HG03139 (cell line): ENCODE results near the gene C1orf116.

ENCODE experiments used
- ATAC-seq: cut with Tn5 transposase; IDR thresholded peaks from one replicate; pipeline ENCODE4 v1.9.1; 2021; ENCODE audit not compliant: unreplicated experiment

Gene C1orf116

DNA sequence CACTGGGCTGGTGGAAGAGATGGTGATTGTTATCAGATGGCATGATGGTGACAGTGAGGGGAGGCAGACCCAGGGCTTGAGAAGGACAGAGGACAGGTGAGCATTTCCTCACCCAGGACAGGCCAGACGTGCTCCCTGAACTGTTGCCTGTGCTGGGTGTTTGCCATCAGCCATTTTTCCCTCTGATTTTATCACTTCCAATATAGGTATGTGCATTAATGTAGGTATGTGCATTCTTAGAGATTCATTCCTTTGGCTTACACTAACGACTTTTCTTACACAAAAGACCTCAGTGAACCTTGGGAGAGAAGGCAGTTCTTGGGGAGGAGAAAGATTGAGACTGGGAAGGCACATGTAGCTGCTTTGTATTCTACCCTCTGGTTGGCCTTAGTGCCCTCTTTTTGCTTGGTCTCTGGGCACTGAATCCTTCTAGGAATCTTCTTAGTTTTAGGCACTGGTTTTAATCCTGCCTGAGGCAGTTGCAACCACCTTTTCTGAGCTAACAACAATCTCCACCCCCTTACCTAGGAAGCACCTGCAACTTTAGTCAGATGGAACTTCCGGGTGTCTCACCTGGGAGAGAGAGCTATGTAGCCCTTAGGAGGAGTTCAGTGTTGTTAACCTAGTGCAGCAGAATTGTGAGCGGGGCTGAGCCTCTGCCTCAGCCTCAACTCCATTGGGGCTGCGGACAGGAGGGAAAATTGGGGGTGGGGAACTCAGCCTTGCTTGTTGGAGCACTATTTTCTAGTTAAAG lies 30.9 kb downstream of the C1orf116 start:
- no peak for ATAC-seq

DNA sequence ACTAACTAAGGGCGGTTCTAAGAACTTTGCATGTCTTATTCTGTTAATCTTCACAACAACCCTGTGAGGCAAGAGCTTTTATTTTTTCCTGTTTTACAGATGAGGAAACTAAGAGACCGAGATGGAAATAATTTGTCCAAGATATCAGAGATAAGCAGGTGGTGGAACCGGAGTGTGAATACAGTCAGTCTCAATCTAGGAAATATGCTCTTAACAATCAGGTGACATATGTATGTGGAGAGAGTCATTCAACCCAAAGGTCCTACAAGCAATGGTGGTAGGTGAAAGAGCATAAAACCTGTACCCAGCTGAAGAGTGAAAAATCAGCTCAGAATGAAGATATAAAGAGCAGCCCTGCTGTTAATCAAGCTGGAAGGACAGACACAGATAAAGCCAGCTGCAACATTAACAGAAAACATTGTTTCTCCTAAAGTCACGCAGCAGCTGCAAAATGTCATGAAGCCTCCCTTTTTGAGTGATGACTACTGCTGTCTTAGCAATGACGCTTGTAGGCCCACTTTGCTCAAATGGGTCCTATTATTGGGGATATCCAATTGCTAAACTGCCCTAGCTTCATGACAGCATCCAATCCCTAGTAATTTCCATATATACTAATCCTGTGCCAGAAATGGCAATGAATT lies 31.8 kb downstream of the C1orf116 start:
- ATAC-seq: no peak

DNA sequence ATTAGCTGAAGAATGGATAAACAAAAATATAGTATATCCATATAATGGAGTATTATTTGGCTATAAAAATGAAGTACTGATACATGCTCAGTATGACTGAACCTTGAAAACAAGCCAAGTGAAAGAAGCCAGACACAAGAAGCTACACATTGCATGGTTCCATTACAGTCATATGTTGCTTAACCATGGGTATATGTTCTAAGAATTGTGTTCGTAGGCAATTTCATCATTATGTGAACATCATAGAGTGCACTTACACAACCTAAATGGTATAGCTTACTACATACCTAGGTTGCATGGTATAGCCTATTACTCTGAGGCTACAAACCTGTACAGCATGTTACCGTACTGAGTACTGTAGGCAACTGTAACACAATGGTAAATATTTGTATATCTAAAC lies 33.7 kb downstream of the C1orf116 start:
- ATAC-seq: no peak

DNA sequence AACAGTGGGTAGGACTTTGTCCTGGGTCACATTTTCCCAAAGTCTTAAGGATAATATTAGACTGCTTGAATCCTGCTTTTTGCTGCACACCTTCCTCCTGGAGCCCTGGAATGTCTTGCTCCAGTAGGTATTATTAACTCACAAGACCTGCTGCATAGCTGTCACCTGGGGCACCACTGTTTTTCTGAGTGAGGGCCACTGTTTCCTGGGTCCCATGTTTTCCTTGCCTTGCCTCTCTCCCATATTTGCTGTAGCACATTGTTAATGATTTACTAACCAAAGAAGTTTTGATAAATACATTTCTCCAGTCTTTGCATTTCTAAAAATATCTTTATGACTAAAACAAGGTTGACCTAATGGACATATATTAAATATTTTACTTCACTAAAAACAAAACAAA lies 39.8 kb downstream of the C1orf116 start:
- no peak for ATAC-seq

DNA sequence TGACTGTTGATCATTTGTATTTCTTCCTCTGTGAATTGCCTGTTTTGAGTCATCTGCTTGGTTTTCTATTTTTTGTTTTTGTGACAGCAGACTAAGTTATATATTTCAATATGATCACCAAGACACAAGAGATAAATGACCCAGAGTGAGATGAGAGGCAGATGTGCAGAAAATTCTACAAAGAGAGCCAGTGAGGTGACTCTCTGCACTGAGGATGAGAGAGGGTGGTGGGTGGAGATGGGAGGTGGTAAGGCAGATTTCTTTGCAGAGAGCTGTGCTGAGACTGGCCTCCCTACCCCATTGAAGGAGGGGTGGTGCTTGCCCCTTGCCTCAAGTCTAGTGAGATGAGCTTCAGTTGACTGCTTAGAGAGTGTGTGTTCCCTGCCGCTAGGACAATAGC lies 44.7 kb downstream of the C1orf116 start:
- ATAC-seq: no peak

DNA sequence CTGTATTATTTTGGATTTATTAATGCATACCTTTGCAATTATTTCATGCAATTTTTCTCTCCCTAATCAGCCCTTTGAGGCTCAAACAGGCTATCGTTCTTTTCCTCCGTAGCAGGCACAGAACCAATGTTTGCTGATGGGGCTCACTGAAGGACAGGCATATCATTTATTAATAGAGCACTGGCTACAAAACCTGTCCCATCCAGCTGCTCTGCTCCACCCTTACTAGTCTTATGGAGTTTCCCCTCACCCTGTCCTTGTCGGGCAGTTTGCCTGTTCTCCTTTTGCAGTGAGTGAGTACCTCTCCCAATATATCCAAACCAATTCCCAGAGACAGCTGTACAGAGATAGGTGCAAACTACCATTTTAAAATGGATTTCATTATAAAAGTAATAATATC lies 45.7 kb downstream of the C1orf116 start:
- no peak for ATAC-seq

DNA sequence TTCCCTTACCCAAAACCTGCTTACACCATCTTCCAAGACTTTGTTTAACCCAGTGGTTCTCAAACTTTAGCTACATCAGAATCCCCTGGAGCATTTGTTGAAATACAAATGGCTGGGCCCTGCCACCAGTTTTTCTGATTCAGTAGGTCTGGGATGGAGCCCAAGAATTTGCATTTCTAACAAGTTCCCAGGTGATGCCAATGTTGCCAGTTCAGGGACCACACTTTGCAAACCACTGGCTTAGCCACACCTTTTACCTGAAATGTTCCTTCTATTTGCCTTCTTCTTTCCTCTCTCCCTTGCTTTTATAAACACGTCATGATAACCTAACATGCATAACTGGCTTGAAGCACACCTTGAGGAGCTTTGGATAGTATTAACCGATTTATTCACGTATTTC lies 46.2 kb downstream of the C1orf116 start:
- ATAC-seq: no peak

DNA sequence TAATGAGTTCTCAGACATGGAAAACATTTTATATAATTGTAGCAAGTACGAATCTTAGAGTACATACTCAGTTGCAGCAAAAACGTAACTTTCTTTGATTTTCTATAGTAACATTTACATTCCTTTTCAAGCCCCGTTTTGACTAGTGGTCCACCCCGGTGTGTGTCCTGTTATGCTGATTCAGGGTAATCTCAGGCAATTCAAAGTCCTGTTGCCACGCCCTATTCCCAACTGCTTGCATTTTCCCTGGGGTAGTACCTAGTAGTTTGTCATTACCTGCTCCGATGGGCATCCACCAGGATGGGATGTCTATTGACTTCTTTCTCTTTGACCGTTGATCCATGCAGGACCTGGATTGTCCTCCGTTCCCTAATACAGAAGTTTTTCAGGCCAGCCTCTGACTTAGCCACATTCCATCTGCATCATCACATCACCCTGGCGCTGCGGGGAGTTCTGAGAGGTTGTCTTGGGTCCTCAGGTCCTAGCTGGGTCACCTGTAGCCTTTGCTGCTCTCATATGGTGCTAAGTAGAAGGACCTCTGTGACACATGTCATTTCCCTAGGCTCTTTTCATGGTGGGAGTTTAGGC lies 47.3 kb downstream of the C1orf116 start:
- no peak for ATAC-seq

DNA sequence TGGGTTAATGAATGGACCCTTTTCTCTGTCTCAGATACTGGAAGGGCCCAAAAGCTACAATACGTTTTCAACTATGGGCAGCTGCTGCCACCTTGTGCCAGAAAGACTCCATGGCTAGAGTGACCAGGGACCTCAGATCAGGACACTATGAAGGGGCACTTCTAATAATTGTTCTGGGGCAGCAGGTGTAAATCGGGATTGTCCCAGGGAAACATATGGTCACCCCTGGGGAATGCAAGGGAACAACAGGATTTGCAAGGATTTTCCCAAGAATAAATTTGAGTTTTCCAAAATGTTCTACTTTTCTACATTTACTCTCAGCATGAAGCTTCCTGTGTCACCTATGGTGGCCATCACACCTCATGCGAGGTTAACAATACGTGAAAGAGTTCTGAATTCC lies 50.3 kb downstream of the C1orf116 start:
- peak; percentile 75 for ATAC-seq

DNA sequence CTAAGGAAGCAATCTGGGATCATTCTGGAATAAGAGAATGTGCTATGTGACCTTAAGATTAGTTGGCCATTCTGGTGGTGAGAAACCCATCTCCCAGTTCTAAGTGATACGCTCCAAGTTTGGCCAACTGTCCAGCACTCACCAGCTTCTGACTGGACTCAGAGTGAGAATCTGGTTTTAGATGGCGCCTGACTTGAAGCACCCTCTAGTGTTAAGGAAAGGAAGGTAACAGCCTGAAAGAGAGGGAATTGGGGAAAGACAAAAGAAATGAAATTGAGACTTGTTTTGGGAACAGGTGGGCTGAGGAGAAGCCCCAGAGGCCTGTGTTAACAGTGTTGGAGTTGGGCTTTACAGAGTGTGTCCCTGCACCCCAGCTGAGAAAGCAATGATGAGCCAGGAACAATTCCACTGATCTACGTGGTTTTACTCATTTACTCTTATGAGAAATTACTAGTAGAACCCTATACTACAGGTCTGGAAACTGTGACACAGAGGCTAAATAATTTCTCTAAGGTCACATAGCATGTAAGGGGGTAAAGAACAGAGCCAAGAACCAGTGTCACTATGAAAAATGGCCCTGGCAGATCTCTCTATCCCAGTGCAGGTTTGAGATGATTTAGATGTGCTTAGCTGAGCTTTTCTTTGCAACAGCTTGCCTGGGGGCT lies 53.0 kb downstream of the C1orf116 start:
- no peak for ATAC-seq

DNA sequence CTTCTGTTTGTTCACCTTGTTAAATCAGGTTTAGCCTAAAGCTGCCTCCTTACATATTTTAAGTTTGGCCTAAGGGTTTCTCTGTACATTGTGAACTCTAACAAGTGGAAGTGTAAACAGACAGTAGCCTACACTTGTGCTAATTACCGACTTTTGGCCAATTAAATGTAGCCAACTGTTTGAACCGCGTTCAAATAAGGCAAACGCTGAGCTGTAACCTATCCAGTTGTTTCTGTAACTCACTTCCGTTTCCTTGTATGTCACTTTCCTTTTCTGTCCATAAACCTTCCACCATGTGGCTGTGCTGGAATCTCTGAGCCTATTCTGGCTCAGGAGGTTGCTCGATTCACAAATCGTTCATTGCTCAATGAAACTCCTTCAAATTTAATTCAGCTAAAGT lies 54.3 kb downstream of the C1orf116 start:
- no peak for ATAC-seq

DNA sequence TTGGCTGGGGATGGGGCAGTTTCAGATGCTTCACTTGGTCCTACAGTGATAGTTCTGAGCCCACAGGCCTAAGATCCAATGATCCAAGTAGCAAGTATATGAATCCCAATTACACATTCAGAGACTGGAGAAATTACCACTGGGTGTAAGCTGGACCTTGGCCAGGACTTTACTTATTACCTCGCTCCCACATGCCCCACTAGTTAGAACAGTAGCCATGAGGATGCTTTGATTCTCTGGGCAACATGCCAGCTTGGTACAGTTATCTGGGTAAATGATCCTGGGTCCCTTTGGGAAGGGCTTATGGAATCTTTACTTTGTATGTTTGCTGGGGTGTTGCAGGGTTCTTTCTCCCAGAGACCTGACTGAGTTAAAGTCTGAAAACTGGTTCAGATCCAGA lies 57.2 kb downstream of the C1orf116 start:
- ATAC-seq: no peak

DNA sequence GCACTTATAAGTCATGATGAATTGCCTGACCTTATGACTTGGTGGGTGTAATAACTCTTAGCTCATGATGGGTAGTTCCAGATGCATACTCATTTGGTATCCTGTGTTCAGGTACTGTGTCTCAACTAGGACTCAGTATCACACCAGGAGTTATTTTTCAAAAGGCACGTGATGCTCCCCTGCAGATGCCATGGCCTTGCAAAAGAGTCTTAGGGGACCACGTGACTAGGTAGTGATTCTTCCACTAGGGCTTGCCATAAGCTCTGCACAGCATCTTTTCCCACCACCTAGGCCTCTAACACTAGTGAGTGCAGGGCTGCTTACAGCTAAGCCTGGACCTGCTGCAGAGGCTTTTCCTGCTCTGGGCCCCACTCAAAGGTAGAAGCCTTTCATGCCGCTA lies 58.4 kb downstream of the C1orf116 start:
- ATAC-seq: no peak

DNA sequence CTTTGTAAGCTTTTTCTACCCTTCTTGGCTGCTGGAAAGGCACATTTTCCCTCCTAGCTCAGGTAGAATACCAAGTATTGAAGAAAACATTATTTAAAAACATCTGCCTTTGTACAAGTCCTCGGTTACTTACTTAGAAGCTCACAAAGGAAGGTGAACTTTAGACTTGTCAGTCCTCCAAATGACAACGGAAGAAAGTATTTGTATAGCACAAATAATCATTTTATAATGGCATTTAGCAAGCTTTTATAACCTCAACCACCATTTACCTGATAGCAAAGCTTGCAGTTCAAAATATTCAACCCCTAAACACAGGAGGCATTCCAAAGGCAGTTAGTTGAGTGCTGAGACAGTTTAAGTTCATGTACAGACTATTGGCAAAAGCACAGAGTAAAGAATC lies 59.8 kb downstream of the C1orf116 start:
- ATAC-seq: no peak

DNA sequence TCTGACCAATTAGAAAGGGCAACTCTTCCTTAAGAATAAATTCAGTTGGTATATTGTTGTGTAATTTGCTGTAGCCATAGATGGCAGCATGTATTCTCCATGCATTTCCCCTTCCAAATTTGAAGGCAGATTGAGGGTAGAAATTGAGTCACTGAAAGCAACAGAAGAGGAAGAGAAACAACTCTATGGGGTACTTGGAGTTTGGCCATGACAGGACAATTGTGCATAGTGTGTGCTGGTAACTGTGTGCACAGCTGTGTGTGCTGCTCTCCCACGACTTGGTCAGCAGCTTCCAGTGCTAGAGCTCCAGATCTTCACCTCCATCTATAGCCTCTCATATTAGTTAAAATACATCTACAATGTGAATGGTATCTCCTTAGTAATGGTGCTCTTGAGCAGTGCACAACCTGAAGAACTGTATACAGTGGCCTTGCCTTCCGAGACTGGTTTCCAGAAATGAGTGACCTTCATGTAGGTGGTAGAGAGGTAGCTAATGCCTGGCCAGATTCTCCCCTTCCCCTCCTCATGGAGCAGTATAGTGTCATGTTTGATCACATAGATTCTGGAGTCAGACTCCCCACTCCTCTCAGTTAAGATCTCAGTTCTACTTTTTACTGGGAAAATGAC lies 61.4 kb downstream of the C1orf116 start:
- peak; percentile 40 for ATAC-seq

DNA sequence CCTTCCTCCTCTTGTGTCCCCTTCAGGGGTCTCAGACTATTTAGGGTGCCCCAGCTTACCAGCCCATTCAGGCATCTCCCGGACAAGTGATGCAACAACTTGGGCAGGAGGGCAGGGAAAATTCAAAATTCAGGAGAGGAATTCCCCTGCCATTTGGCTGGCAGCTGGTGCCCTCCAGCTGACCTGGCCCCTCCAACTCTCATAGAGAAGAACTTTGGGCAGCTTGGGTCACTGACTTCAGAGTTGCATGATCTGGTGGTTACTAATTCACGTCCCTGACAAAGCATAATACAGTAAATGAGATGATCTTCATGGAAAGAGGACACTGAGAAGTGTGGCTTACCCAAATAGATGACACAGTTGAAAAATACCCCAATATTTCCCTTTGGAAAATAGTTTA lies 62.1 kb downstream of the C1orf116 start, which contains the start of gene FCAMR:
TSS of gene FCAMR (minus strand) at position 15 of the 400 bp plus-strand sequence. CDS start 335 bp downstream, outside the sequence.
- ATAC-seq: no peak

DNA sequence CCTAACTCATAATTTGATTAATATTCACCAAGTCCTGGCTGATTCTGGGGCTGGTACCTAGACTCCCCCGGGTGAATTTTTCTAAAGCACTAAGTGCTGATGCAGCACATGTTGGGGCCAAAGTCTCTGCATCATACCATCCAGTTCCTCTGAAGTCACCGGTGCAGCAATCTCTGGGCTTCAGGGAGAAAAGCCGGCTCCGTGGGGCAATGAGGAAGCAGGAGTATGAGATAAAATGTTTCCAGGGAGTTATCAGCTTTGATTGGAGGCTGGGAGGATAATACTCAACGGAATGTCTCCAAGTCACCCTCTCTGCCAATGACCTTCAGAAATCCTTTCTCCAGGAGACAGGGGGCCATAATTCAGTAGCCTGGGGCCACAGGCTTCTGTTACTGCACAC lies 63.5 kb downstream of the C1orf116 start:
- no peak for ATAC-seq
